Sigmoid colon (tissue), 4 donors: ENCODE data around the gene SH2D5.

Source experiments
- POLR2A ChIP-seq, 2 donors: fragments of 450-650 bp; IDR thresholded peaks; one replicate each; pipeline ENCODE4 v1.6.1; 2016; ENCODE audit warnings: antibody characterized with exemption in 2 of 2, mild to moderate bottlenecking in 2 of 2, moderate library complexity in 2 of 2
- POLR2AphosphoS5 ChIP-seq, 4 donors: sonication (generic); formaldehyde crosslinking; IDR thresholded peaks; one replicate each; pipeline ENCODE4 v1.6.1; 2017; ENCODE audit warnings: antibody characterized with exemption in 4 of 4
- TF ChIP-seq, protein P1 (sequence below), 4 experiments: fragments of 450-650 bp in 3 of 4; fragments of 200-600 bp in 1 of 4; IDR thresholded peaks; one replicate each; pipeline ENCODE4 v1.5.1; 2016 to 2019; ENCODE audit warnings: antibody characterized with exemption in 4 of 4, mild to moderate bottlenecking in 3 of 4, moderate library complexity in 2 of 4

DNA sequence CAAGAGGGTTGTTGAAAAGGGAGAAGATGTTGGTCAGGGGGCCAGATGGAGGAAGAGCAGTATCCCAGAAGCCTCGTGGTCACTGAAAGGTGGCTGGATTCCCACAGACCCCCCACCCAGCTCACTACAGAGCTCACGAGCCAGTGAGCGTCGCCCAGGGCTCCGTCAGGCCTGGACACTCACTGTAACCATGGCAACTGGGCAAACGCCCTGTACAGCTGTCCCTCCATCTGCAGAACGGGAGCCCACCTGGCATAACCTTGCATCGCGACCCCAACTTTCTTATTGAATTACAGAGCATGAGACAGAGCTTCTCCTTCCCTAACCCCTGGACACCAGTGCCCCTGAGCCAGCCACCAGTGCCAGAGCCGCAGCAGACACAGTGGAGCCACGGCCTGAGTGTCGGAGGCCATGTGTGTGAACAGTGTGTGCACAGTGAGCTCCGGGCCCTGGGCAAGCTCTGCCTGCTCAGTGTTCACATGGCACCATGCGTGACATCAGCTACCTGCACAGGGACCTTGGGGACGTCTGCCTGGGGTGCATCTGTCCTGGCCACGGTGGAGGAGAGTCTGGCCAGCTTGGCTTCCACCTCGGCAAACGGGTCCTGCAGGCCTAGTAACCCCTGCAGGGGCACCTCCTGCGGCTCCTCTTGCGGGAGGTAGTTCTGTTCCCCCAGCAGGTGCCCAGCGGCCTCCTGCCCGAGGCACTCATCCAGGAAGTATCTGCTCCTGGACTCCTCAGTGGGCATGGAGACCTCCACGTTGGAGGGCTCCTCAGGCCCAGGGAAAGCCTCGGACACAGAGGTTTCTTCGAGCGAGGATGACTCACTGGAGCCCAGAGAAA, 45.4 kb downstream of the SH2D5 start:
- TF ChIP-seq, protein P1, sequence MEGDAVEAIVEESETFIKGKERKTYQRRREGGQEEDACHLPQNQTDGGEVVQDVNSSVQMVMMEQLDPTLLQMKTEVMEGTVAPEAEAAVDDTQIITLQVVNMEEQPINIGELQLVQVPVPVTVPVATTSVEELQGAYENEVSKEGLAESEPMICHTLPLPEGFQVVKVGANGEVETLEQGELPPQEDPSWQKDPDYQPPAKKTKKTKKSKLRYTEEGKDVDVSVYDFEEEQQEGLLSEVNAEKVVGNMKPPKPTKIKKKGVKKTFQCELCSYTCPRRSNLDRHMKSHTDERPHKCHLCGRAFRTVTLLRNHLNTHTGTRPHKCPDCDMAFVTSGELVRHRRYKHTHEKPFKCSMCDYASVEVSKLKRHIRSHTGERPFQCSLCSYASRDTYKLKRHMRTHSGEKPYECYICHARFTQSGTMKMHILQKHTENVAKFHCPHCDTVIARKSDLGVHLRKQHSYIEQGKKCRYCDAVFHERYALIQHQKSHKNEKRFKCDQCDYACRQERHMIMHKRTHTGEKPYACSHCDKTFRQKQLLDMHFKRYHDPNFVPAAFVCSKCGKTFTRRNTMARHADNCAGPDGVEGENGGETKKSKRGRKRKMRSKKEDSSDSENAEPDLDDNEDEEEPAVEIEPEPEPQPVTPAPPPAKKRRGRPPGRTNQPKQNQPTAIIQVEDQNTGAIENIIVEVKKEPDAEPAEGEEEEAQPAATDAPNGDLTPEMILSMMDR (IDR thresholded peaks at IDR 0.05): no peak
- TF ChIP-seq POLR2AphosphoS5 (IDR thresholded peaks at IDR 0.05) (no peak), POLR2A (IDR thresholded peaks at IDR 0.05) (no peak)
